Measurements from ENCODE around the gene SOX18.
A peak's percentile ranks its signal among the peaks of the same experiment; 100 is the strongest.

SOX18 gene

GRCh38 chr20:64077876-64078551, 28.6 kb upstream of the SOX18 start:
- peak; percentile 94 for DNase-seq (ENCODE audit: low read depth)
- peak overlapping the region; percentile 79 for H3K4me3 ChIP-seq (ENCODE audit: low read depth, low read length)
- no peak for TF ChIP-seq POLR2A (IDR thresholded peaks at IDR 0.05; ENCODE audit: extremely low read depth, insufficient read length)
- peak; percentile 65 for TF ChIP-seq MAX (IDR thresholded peaks at IDR 0.05; ENCODE audit: low read depth, low read length)
- no peak for TF ChIP-seq CTCF (IDR thresholded peaks at IDR 0.05; ENCODE audit: low read depth, low read length)
- TF ChIP-seq MYC (IDR thresholded peaks at IDR 0.05; ENCODE audit: low read depth, low read length), result peak; percentile 69

GRCh38 chr20:64077541-64077875, 28.1 kb upstream of the SOX18 start:
- H3K4me3 ChIP-seq (ENCODE audit: low read depth, low read length), result peak overlapping the region; percentile 79
- no peak for TF ChIP-seq MAX (IDR thresholded peaks at IDR 0.05; ENCODE audit: low read depth, low read length)
- TF ChIP-seq MYC (IDR thresholded peaks at IDR 0.05; ENCODE audit: low read depth, low read length), result no peak
- TF ChIP-seq POLR2A (IDR thresholded peaks at IDR 0.05; ENCODE audit: extremely low read depth, insufficient read length), result peak; percentile 36
- no peak for TF ChIP-seq CTCF (IDR thresholded peaks at IDR 0.05; ENCODE audit: low read depth, low read length)
- DNase-seq (ENCODE audit: low read depth), result no peak

- TF ChIP-seq POLR2A (IDR thresholded peaks at IDR 0.05; ENCODE audit: extremely low read depth, insufficient read length) (peak; percentile 84), MYC (IDR thresholded peaks at IDR 0.05; ENCODE audit: low read depth, low read length) (peak; percentile 54), CTCF (IDR thresholded peaks at IDR 0.05; ENCODE audit: low read depth, low read length) (no peak)
- peak overlapping the region; percentile 79 for H3K4me3 ChIP-seq (ENCODE audit: low read depth, low read length)
- peak; percentile 94 for DNase-seq (ENCODE audit: low read depth)
Observed at GRCh38 chr20:64077094-64077493, 27.7 kb upstream of the SOX18 start.

- 0 out of 2 replicates have a peak, but pooled peaks have one; percentile 13 for TF ChIP-seq MAX (IDR thresholded peaks at IDR 0.05; ENCODE audit: low read depth, low read length)
- TF ChIP-seq POLR2A (IDR thresholded peaks at IDR 0.05; ENCODE audit: extremely low read depth, insufficient read length), result no peak
- peak overlapping the region; percentile 79 for H3K4me3 ChIP-seq (ENCODE audit: low read depth, low read length)
- no peak for DNase-seq (ENCODE audit: low read depth)
Observed at GRCh38 chr20:64076061-64076997, 26.9 kb upstream of the SOX18 start.

- H3K4me3 ChIP-seq (ENCODE audit: low read depth, low read length), result no peak overlapping the region
- TF ChIP-seq MYC (IDR thresholded peaks at IDR 0.05; ENCODE audit: low read depth, low read length), result no peak
- TF ChIP-seq MAX (IDR thresholded peaks at IDR 0.05; ENCODE audit: low read depth, low read length), result no peak
- no peak for TF ChIP-seq CTCF (IDR thresholded peaks at IDR 0.05; ENCODE audit: low read depth, low read length)
- no peak for TF ChIP-seq POLR2A (IDR thresholded peaks at IDR 0.05; ENCODE audit: extremely low read depth, insufficient read length)
- DNase-seq (ENCODE audit: low read depth), result no peak
Observed at GRCh38 chr20:64075556-64075955, 26.1 kb upstream of the SOX18 start.

- no peak for DNase-seq (ENCODE audit: low read depth)
- no peak for TF ChIP-seq MYC (IDR thresholded peaks at IDR 0.05; ENCODE audit: low read depth, low read length)
- no peak for TF ChIP-seq MAX (IDR thresholded peaks at IDR 0.05; ENCODE audit: low read depth, low read length)
- TF ChIP-seq POLR2A (IDR thresholded peaks at IDR 0.05; ENCODE audit: extremely low read depth, insufficient read length), result no peak
- TF ChIP-seq CTCF (IDR thresholded peaks at IDR 0.05; ENCODE audit: low read depth, low read length), result no peak
- H3K4me3 ChIP-seq (ENCODE audit: low read depth, low read length), result no peak overlapping the region
Observed at GRCh38 chr20:64074963-64075362, 25.5 kb upstream of the SOX18 start.
